ENCODE data around the gene IFT22. TPM values are rescaled to one million over a fixed set of nuclear protein-coding genes. Genes with fewer than 3 reads are reported as not detected.
A peak's percentile ranks its signal among the peaks of the same experiment; 100 is the strongest.
"Not testable (repeated sequence)": the region's sequence is repeated elsewhere in the genome, so short reads cannot be mapped to it uniquely, and the experiment has no call there.

Gene IFT22
- total RNA-seq, 1 experiment from 2014 or later: 21.3 TPM

DNA sequence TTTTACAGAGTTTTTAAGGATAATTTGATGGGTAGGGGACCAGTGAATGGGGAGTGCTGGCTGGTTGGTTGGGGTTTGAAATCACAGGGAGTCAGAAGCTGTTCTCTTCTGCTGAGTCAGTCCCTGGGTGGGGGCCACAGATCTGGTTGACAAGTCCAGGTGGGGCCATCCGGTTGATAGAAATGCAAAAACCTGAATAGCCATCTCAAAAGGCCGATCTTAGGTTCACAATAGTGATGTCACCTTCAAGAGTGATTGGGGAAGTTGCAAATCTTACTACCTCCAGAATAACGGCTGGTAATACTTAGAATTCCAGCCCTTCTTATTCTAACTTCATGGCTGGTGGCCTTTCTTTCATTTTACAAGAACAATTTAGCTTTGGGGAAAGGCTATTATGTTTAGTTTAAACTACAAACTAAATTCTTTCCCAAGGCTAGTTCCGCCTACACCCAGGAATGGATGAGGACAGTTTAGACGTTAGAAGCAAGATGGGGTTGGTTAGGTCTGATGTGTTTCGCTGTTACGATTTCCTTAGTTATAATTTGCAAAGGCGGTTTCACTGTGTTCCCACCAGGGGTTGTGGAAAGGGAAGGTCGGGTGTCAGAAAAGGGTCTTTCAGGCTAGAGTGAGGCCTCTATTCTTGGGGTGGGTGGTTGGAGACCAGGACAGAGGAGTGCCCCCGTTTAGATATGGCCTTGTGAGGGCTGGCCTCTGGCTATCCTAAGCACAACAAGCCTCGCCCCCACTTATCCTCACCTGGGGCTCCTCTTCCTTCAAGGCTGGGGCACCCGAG is 27.4 kb downstream of the IFT22 start:
- H3K79me1 ChIP-seq (ENCODE audit: insufficient read depth, low read depth, low read length, poor library complexity, severe bottlenecking): no peaks in the 10 kb centered on the region
- H3K56ac ChIP-seq (ENCODE audit: insufficient read length, low read depth, low read length): peak overlapping the region; percentile 3
- no peak overlapping the region for H2BK15ac ChIP-seq (ENCODE audit: low read depth, low read length)
- H3K79me2 ChIP-seq (ENCODE audit: insufficient read depth, low read length): peaks cover under 1% of the 10 kb centered on the region; the same call in 1 of the 2 replicates
- no peaks in the 10 kb centered on the region for H3K27me3 ChIP-seq (ENCODE audit: insufficient read depth, low read length)
- H3K23ac ChIP-seq (ENCODE audit: insufficient read length, low read depth, low read length): no peak overlapping the region
- H3K27me3 Mint-ChIP-seq (ENCODE audit: low read depth): no peaks in the 10 kb centered on the region
- peaks cover 0 to 4% (median 0%) of the 10 kb centered on the region in 3 experiments; a peak in 2 of 7 replicates for H3K36me3 Mint-ChIP-seq (ENCODE audit: insufficient read depth in 1 of 3, low read depth in 3 of 3)
- TF ChIP-seq, protein P1, sequence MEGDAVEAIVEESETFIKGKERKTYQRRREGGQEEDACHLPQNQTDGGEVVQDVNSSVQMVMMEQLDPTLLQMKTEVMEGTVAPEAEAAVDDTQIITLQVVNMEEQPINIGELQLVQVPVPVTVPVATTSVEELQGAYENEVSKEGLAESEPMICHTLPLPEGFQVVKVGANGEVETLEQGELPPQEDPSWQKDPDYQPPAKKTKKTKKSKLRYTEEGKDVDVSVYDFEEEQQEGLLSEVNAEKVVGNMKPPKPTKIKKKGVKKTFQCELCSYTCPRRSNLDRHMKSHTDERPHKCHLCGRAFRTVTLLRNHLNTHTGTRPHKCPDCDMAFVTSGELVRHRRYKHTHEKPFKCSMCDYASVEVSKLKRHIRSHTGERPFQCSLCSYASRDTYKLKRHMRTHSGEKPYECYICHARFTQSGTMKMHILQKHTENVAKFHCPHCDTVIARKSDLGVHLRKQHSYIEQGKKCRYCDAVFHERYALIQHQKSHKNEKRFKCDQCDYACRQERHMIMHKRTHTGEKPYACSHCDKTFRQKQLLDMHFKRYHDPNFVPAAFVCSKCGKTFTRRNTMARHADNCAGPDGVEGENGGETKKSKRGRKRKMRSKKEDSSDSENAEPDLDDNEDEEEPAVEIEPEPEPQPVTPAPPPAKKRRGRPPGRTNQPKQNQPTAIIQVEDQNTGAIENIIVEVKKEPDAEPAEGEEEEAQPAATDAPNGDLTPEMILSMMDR (conservative IDR thresholded peaks at IDR 0.05): no peak
- peak overlapping the region; percentile 31 to 33 for H3K4me3 Mint-ChIP-seq
- H3K23me2 ChIP-seq (ENCODE audit: insufficient read length, low read depth, low read length, poor library complexity, severe bottlenecking): no peaks in the 10 kb centered on the region
- peak overlapping the region; percentile 99 for H3K27ac Mint-ChIP-seq
- no peak overlapping the region; the same call in 1 of the 2 replicates for H3K4ac ChIP-seq (ENCODE audit: low read depth, low read length)
- H4K8ac ChIP-seq (replicated peaks; ENCODE audit: insufficient read length, low read depth, low read length): no peak overlapping the region
- H3K4me2 ChIP-seq (ENCODE audit: insufficient read depth, insufficient read length, low read length): peak overlapping the region; percentile 10
- H4K91ac ChIP-seq (ENCODE audit: insufficient read length, low read depth, low read length): peak overlapping the region; percentile 22
- H3K9ac ChIP-seq (ENCODE audit: extremely low read depth, insufficient read length, low read length): peak overlapping the region; percentile 36
- peak; percentile 97 for DNase-seq
- H3K18ac ChIP-seq (ENCODE audit: insufficient read length, low read depth, low read length): peak overlapping the region; percentile 90
- H2AFZ ChIP-seq (ENCODE audit: low read length): no peak overlapping the region
- H2BK20ac ChIP-seq (ENCODE audit: low read depth, low read length, poor library complexity, severe bottlenecking): no peak overlapping the region
- no peaks in the 10 kb centered on the region for H4K20me1 ChIP-seq (ENCODE audit: control insufficient read depth, insufficient read depth, insufficient read length)
- no peaks in the 10 kb centered on the region for H3K9me3 Mint-ChIP-seq
- H3T11ph ChIP-seq (ENCODE audit: low read length): no peak overlapping the region
- H3K4me1 Mint-ChIP-seq: peaks cover 48 to 54% of the 10 kb centered on the region in 2 experiments
- H2AK5ac ChIP-seq (ENCODE audit: insufficient read length, low read length): peak overlapping the region; percentile 17
- peak overlapping the region; percentile 98 for H3K27ac ChIP-seq (ENCODE audit: insufficient read length, low read depth, low read length)
- H4K5ac ChIP-seq (ENCODE audit: insufficient read length, low read depth, low read length): peak overlapping the region; percentile 19
- H3K9me3 ChIP-seq (ENCODE audit: control insufficient read depth, low read depth, low read length): no peaks in the 10 kb centered on the region
- peak overlapping the region; percentile 16 for H2BK12ac ChIP-seq (ENCODE audit: insufficient read length, low read depth, low read length)
- WGBS (ENCODE audit: extremely low coverage, insufficient read length, low lambda C conversion rate): no CpG with 5 or more reads among the region's 12 CpGs
- peak overlapping the region; percentile 62; the same call in 1 of the 2 replicates for H3K14ac ChIP-seq (ENCODE audit: insufficient read depth, low read length)
- H2BK5ac ChIP-seq (ENCODE audit: insufficient read length, low read length): peak overlapping the region; percentile 56
- H3K4me1 ChIP-seq (ENCODE audit: insufficient read depth, low read length): peaks cover 15% of the 10 kb centered on the region; the same call in 1 of the 2 replicates
- H2BK120ac ChIP-seq (ENCODE audit: low read depth, low read length, poor library complexity, severe bottlenecking): peak overlapping the region; percentile 61

DNA sequence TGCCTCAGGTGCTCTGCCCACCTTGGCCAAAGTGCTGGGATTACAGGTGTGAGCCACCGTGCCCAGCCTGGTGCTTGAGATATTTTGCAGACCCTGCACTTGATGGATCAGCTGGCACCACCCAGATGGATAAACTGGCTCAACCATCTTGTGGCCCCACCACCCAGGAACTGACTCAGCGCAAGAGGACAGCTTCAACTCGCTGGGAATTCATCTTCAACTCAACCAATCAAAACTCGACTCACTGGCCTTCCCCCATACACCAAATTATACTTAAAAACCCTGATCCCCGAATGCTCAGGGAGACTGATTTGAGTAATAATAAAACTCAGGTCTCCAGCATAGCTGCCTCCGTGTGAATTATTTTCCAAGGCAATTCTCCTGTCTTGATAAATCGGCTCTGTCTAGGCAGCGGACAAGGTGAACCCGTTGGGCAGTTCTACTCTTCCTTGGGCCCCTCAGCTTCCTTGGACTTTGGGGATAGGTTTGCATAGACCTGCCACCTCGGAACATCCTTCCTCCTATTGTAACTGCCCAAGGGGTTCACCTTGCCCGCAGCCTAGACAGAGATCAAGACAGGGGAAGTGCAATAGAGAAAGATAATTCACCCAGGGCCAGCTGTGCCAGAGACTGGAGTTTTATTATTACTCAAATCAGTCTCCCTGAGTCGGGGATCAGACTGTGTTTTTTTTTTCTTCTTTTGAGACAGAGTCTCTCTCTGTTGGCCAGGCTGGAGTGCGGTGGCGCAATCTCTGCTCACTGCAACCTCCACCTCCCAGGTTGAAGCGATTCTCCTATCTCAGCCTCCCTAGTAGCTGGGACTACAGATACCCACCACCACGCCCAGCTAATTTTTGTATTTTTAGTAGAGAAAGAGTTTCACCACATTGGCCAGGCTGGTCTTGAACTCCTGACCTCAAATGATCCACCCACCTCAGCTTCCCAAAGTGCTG is 28.3 kb downstream of the IFT22 start:
- H3T11ph ChIP-seq (ENCODE audit: low read length); H4K20me1 ChIP-seq (ENCODE audit: control insufficient read depth, insufficient read depth, insufficient read length); H3K23me2 ChIP-seq (ENCODE audit: insufficient read length, low read depth, low read length, poor library complexity, severe bottlenecking); H3K4ac ChIP-seq (ENCODE audit: low read depth, low read length); H2AK5ac ChIP-seq (ENCODE audit: insufficient read length, low read length); H4K5ac ChIP-seq (ENCODE audit: insufficient read length, low read depth, low read length); H3K36me3 Mint-ChIP-seq (ENCODE audit: insufficient read depth in 1 of 3, low read depth in 3 of 3); H3K79me2 ChIP-seq (ENCODE audit: insufficient read depth, low read length); H3K9me3 Mint-ChIP-seq; H3K9me3 ChIP-seq (ENCODE audit: control insufficient read depth, low read depth, low read length); H3K27me3 Mint-ChIP-seq (ENCODE audit: low read depth); H3K23ac ChIP-seq (ENCODE audit: insufficient read length, low read depth, low read length); H3K56ac ChIP-seq (ENCODE audit: insufficient read length, low read depth, low read length); H3K79me1 ChIP-seq (ENCODE audit: insufficient read depth, low read depth, low read length, poor library complexity, severe bottlenecking); H4K8ac ChIP-seq (replicated peaks; ENCODE audit: insufficient read length, low read depth, low read length); H2BK15ac ChIP-seq (ENCODE audit: low read depth, low read length); H2AFZ ChIP-seq (ENCODE audit: low read length); H3K27me3 ChIP-seq (ENCODE audit: insufficient read depth, low read length); H2BK20ac ChIP-seq (ENCODE audit: low read depth, low read length, poor library complexity, severe bottlenecking): not testable (repeated sequence)
- H4K91ac ChIP-seq (ENCODE audit: insufficient read length, low read depth, low read length): peak overlapping the region; percentile 72
- Mint-ChIP-seq H3K27ac (peak overlapping the region; percentile 99), H3K4me3 (peak overlapping the region in 1 of 2 experiments; percentile 31; a peak in 3 of 5 replicates), H3K4me1 (peaks cover 51 to 57% of the 10 kb centered on the region in 2 experiments)
- H3K4me2 ChIP-seq (ENCODE audit: insufficient read depth, insufficient read length, low read length): peak overlapping the region; percentile 32
- H3K9ac ChIP-seq (ENCODE audit: extremely low read depth, insufficient read length, low read length): peak overlapping the region; percentile 34
- peak overlapping the region; percentile 15 for H2BK120ac ChIP-seq (ENCODE audit: low read depth, low read length, poor library complexity, severe bottlenecking)
- H3K27ac ChIP-seq (ENCODE audit: insufficient read length, low read depth, low read length): peak overlapping the region; percentile 93
- DNase-seq: peak; percentile 50
- peaks cover 14% of the 10 kb centered on the region; the same call in 1 of the 2 replicates for H3K4me1 ChIP-seq (ENCODE audit: insufficient read depth, low read length)
- no CpG with 5 or more reads among the region's 16 CpGs for WGBS (ENCODE audit: extremely low coverage, insufficient read length, low lambda C conversion rate)
- H2BK12ac ChIP-seq (ENCODE audit: insufficient read length, low read depth, low read length): peak overlapping the region; percentile 38
- peak overlapping the region; percentile 37 for H2BK5ac ChIP-seq (ENCODE audit: insufficient read length, low read length)
- peak overlapping the region; percentile 89 for H3K18ac ChIP-seq (ENCODE audit: insufficient read length, low read depth, low read length)
- peak overlapping the region; percentile 21; the same call in 1 of the 2 replicates for H3K14ac ChIP-seq (ENCODE audit: insufficient read depth, low read length)

Measured in H9 (cell line).